Measurements from ENCODE around the gene RRP12.
A peak's percentile ranks its signal among the peaks of the same experiment; 100 is the strongest.
"Not testable (repeated sequence)": the region's sequence is repeated elsewhere in the genome, so short reads cannot be mapped to it uniquely, and the experiment has no call there.

The RRP12 gene

DNA sequence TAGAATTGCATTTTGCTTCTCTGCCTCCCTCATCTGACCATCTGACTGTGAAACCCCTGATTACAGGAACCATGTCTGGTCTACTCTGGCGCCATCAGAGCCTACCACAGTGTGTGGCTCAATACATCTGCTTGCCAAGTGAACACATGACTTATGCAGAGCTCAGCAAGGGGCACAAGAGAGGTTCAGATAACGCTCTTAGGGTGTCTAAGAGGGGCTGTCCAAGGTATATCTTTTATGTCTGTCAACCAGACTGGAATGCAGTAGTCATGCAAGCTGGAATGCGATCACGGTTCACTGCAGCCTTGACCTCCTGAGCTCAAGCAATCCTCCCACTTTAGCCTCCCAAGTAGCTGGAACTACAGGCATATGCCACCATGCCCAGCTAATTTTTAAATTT lies 10.3 kb upstream of the RRP12 start:
- DNase-seq, result no peak
- Histone ChIP-seq H3K36me3 (no peaks in the 10 kb centered on the region), H3K4me1 (no peaks in the 10 kb centered on the region), H3K4me3 (ENCODE audit: low read depth, low read length) (no peak overlapping the region), H3K9me3 (no peaks in the 10 kb centered on the region), H3K27me3 (no peaks in the 10 kb centered on the region)
- TF ChIP-seq, protein P1, sequence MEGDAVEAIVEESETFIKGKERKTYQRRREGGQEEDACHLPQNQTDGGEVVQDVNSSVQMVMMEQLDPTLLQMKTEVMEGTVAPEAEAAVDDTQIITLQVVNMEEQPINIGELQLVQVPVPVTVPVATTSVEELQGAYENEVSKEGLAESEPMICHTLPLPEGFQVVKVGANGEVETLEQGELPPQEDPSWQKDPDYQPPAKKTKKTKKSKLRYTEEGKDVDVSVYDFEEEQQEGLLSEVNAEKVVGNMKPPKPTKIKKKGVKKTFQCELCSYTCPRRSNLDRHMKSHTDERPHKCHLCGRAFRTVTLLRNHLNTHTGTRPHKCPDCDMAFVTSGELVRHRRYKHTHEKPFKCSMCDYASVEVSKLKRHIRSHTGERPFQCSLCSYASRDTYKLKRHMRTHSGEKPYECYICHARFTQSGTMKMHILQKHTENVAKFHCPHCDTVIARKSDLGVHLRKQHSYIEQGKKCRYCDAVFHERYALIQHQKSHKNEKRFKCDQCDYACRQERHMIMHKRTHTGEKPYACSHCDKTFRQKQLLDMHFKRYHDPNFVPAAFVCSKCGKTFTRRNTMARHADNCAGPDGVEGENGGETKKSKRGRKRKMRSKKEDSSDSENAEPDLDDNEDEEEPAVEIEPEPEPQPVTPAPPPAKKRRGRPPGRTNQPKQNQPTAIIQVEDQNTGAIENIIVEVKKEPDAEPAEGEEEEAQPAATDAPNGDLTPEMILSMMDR (IDR thresholded peaks at IDR 0.05; ENCODE audit: low read depth, low read length), result no peak

DNA sequence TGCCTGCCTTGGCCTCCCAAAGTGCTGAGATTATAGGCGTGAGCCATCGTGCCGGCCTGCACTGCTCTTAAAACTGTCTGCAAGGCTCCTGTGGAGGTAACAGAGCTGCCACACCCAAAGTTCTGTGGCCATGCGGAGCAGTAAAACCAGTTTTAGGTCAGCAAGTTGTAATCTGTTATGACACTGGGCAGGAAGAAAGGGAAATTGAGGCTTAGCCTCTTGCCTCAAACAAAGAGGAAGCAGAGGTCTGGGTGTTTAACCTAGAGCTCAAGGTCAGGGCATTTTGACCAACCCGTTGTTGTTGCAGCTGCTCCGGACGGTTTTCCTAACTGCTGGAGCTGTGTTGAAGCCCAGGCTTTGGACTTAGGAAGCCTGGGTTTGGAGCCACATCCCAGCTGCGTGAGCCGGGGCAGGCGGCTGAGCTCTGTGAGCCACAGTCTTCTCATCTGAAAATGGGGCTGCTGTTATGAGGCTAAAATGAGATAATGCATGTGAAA lies 7.4 kb upstream of the RRP12 start:
- Histone ChIP-seq H3K27me3 (no peaks in the 10 kb centered on the region), H3K4me1 (no peaks in the 10 kb centered on the region), H3K36me3 (no peaks in the 10 kb centered on the region), H3K4me3 (ENCODE audit: low read depth, low read length) (no peak overlapping the region), H3K9me3 (no peaks in the 10 kb centered on the region)
- TF ChIP-seq, protein P1 (IDR thresholded peaks at IDR 0.05; ENCODE audit: low read depth, low read length), result no peak
- DNase-seq, result no peak

DNA sequence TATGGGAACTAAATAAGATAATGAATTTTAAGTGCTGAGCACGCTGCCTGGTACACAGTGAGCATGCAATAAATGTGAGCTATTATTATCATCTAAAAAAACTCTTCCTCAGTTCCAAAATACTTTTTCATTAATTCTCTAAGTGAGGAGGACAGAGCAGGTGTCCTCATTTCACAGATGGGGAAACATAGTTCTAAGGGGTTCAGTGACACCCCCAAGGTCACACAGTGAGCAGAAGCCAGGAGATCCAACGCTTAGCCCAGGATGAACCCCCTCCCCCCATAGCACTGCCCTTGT lies 6.8 kb upstream of the RRP12 start:
- H3K36me3 ChIP-seq, result no peaks in the 10 kb centered on the region
- H3K27me3 ChIP-seq, result no peaks in the 10 kb centered on the region
- TF ChIP-seq, protein P1 (IDR thresholded peaks at IDR 0.05; ENCODE audit: low read depth, low read length), result no peak
- no peaks in the 10 kb centered on the region for H3K9me3 ChIP-seq
- H3K4me3 ChIP-seq (ENCODE audit: low read depth, low read length), result no peak overlapping the region
- H3K4me1 ChIP-seq, result no peaks in the 10 kb centered on the region
- DNase-seq, result no peak

DNA sequence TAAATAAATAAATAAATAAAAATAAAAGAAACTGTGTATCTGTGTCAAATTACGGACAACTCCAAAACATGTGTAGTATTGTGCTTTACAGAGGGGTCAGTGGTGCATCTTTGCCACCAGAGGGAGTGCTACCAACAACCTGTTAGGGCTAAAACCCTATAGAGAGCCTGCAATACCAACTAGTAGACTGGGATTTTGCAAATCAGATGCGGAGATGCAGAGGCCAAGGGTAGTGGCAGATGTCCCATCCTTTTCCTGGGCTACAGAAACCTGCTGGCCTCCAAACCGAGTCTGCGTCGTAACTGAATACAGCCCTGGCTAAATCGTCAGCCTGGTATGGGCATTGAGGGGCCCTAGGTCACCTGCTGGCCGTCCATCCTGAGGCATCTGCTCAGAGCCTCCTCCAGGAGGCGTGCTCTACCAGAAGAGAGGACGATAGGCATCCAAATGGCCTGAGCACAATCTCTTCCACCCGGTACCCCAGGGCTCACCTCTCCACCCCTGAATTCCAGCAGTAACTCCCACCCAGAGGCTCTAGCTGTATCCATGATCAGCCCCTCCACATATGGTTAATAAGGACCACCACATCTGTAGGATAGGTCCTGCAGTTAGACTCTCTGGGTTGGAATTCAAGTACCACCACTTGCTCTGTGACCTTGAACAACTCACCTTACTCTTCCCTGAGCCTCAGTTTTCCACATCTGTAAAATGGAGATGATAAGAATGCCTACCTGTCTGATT lies 6.2 kb upstream of the RRP12 start:
- H3K36me3 ChIP-seq, result no peaks in the 10 kb centered on the region
- TF ChIP-seq, protein P1 (IDR thresholded peaks at IDR 0.05; ENCODE audit: low read depth, low read length), result peak; percentile 83
- peak; percentile 68 for DNase-seq
- H3K9me3 ChIP-seq, result no peaks in the 10 kb centered on the region
- H3K27me3 ChIP-seq, result no peaks in the 10 kb centered on the region
- peak overlapping the region; percentile 46 for H3K4me3 ChIP-seq (ENCODE audit: low read depth, low read length)
- H3K4me1 ChIP-seq, result no peaks in the 10 kb centered on the region

DNA sequence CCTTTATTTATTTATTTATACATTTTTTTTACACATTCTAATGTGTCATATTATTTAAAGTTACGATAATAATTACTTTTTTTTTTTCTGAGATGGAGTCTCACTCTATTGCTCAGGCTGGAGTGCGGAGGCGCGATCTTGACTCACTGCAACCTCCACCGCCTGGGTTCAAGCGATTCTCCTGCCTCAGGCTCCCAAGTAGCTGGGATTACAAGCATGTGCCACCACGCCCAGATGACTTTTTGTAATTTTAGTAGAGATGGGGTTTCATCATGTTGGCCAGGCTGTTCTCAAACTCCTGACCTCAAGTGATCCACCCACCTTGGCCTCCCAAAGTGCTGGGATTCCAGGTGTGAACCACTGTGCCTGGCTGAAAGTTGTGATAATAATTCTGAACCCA lies 5.3 kb upstream of the RRP12 start:
- not testable (repeated sequence) for H3K9me3 ChIP-seq, DNase-seq

GRCh38 chr10:97406064-97406463 lies 4.9 kb upstream of the RRP12 start:
- DNase-seq, result no peak
- no peaks in the 10 kb centered on the region for H3K4me1 ChIP-seq
- H3K36me3 ChIP-seq, result no peaks in the 10 kb centered on the region
- no peaks in the 10 kb centered on the region for H3K9me3 ChIP-seq
- no peaks in the 10 kb centered on the region for H3K27me3 ChIP-seq
- TF ChIP-seq, protein P1 (IDR thresholded peaks at IDR 0.05; ENCODE audit: low read depth, low read length), result no peak
- H3K4me3 ChIP-seq (ENCODE audit: low read depth, low read length), result no peak overlapping the region

More for the DNA sequence above, 5.3 kb upstream of the RRP12 start:
- H3K27me3 ChIP-seq; H3K36me3 ChIP-seq; H3K4me1 ChIP-seq; H3K4me3 ChIP-seq (ENCODE audit: low read depth, low read length): not testable (repeated sequence)
